ENCODE results near the gene NDUFAF8. TPM values are rescaled to one million over a fixed set of nuclear protein-coding genes. Genes with fewer than 3 reads are reported as not detected.

The NDUFAF8 gene
- total RNA-seq, 2 donors from 2014 or later, result 22.4 to 58.2 TPM

GRCh38 chr17:81192386-81193050 is 46.6 kb upstream of the NDUFAF8 start:
- no peaks in the 10 kb centered on the region for H3K36me3 ChIP-seq
- H3K4me1 ChIP-seq, result no peaks in the 10 kb centered on the region
- H3K27me3 ChIP-seq, result no peaks in the 10 kb centered on the region
- intact Hi-C loops (cut with DNase I), result no loop called here
- no peak overlapping the region for H3K9ac ChIP-seq (ENCODE audit: low read depth in 2 of 2, low read length in 2 of 2)
- H3K4me3 ChIP-seq, result no peak overlapping the region
- TF ChIP-seq CTCF (IDR thresholded peaks at IDR 0.05), result no peak
- H3K9me3 ChIP-seq, result no peaks in the 10 kb centered on the region
- DNase-seq, result no peak
- no peak overlapping the region for H3K27ac ChIP-seq

- intact Hi-C loops (cut with DNase I), result no loop called here
- DNase-seq, result no peak
- TF ChIP-seq CTCF (IDR thresholded peaks at IDR 0.05), result no peak
- H3K4me1 ChIP-seq, result no peaks in the 10 kb centered on the region
- no peaks in the 10 kb centered on the region for H3K36me3 ChIP-seq
- H3K27me3 ChIP-seq, result no peaks in the 10 kb centered on the region
- no peak overlapping the region for H3K4me3 ChIP-seq
- no peaks in the 10 kb centered on the region for H3K9me3 ChIP-seq
- no peak overlapping the region for H3K9ac ChIP-seq (ENCODE audit: low read depth in 2 of 2, low read length in 2 of 2)
- no peak overlapping the region for H3K27ac ChIP-seq
Measured at GRCh38 chr17:81193051-81193410, 46.1 kb upstream of the NDUFAF8 start.

GRCh38 chr17:81193470-81194224 is 45.5 kb upstream of the NDUFAF8 start:
- Histone ChIP-seq H3K9ac (ENCODE audit: low read depth in 2 of 2, low read length in 2 of 2) (no peak overlapping the region), H3K27ac (no peak overlapping the region), H3K4me3 (no peak overlapping the region), H3K36me3 (no peaks in the 10 kb centered on the region), H3K9me3 (no peaks in the 10 kb centered on the region), H3K27me3 (no peaks in the 10 kb centered on the region), H3K4me1 (no peaks in the 10 kb centered on the region)
- no peak for TF ChIP-seq CTCF (IDR thresholded peaks at IDR 0.05)
- intact Hi-C loops (cut with DNase I), result no loop called here
- no peak for DNase-seq

GRCh38 chr17:81194225-81194760 is 44.8 kb upstream of the NDUFAF8 start:
- intact Hi-C loops (cut with DNase I), result no loop called here
- Histone ChIP-seq H3K4me3 (no peak overlapping the region), H3K4me1 (no peaks in the 10 kb centered on the region), H3K36me3 (no peaks in the 10 kb centered on the region), H3K27ac (no peak overlapping the region), H3K9me3 (no peaks in the 10 kb centered on the region), H3K9ac (ENCODE audit: low read depth in 2 of 2, low read length in 2 of 2) (no peak overlapping the region), H3K27me3 (no peaks in the 10 kb centered on the region)
- no peak for TF ChIP-seq CTCF (IDR thresholded peaks at IDR 0.05)
- no peak for DNase-seq

GRCh38 chr17:81194941-81195901 is 43.9 kb upstream of the NDUFAF8 start:
- H3K27ac ChIP-seq, result no peak overlapping the region
- no peak overlapping the region for H3K9ac ChIP-seq (ENCODE audit: low read depth in 2 of 2, low read length in 2 of 2)
- H3K4me1 ChIP-seq, result no peaks in the 10 kb centered on the region
- intact Hi-C loops (cut with DNase I), result no loop called here
- H3K36me3 ChIP-seq, result no peaks in the 10 kb centered on the region
- DNase-seq, result no peak
- H3K9me3 ChIP-seq, result no peaks in the 10 kb centered on the region
- no peaks in the 10 kb centered on the region for H3K27me3 ChIP-seq
- no peak for TF ChIP-seq CTCF (IDR thresholded peaks at IDR 0.05)
- no peak overlapping the region for H3K4me3 ChIP-seq
